Limb (tissue), 2 donors: ENCODE data around the gene CLEC16A.
A peak's percentile ranks its signal among the peaks of the same experiment; 100 is the strongest.

ENCODE experiments used
- DNase-seq, 2 donors: peaks; one replicate each; pipeline ENCODE4 v3.0.0-alpha.2; 2016; ENCODE audit errors: extremely low spot score in 2 of 2

Gene CLEC16A

GRCh38 chr16:10939649-10940234 lies 4.6 kb upstream of the CLEC16A start:
- no peak for DNase-seq

DNA sequence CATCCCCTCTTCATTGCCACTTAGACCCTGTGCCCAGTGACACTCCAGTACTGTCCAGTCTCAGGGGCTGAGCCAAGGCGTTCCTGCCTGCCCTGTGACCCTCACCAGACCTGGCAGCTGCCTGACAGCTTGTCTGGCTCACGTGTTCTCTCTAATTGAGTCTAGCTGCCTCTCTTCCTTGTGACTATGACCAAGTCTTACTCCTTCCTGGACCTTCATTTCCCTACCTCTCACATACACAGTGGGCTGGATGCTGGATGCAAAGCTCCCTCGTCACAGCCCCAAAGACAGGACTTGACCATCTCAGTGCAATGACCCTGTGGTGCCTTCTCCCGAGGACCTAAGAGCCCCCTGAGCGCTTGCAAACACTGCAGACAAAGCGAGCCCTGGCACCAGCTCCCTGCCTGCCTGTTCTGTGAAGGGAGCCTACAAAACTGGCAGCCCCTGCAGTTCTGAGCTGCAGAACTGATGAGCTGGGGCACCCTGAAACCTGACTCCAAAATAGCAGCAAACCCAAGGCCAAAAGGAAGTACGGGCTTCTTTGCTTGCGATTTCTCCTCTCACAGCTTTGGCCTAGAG lies 3.8 kb upstream of the CLEC16A start:
- DNase-seq, result no peak

GRCh38 chr16:10941127-10941933 lies 3.0 kb upstream of the CLEC16A start:
- DNase-seq, result peak in 1 of 2 donors; percentile 57

DNA sequence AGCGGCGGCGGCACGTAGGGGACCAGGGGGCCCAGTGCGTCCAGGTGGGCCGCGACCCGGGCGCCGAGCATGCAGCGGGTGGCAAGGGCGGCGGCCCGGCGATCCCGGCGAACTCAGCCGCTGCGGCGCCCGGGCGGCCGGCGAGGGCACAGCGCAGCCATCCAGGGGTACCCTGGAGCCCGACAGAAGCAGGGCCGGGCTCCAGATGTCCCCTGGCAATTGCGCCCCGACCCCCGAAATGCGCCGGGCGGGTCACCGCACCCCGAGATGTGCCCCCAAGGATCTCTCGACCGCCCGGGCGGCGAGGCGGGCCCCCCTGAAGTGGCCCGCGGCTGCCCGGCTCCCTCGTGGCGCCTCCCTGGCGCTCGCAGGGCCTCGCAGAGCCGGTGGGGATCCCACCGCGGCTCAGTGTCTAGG lies 2.4 kb upstream of the CLEC16A start:
- DNase-seq, result peak in 1 of 2 donors; percentile 50

- DNase-seq, result peak; percentile 89 to 96
These were observed 1.9 kb upstream of the CLEC16A start, which contains the start of gene DEXI for GRCh38 chr16:10942352-10943063. Gene DEXI, minus strand, starts transcription at chr16:10942468. Its CDS starts 463 bp downstream, at chr16:10942005.

DNA sequence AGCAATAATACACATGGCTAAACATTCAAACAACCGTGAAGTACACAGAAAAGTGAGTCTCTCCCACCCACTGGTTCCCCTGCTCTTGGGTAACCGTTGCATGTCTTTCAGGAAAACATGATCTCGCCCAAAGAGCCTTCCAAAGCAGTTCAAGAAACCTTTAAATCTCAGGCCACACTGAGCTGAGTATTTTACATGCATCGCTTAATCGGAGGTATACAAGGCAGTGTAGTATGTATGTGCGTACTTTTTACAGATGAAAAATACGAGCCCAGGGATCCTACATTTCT lies 1.4 kb upstream of the CLEC16A start:
- DNase-seq, result no peak

DNA sequence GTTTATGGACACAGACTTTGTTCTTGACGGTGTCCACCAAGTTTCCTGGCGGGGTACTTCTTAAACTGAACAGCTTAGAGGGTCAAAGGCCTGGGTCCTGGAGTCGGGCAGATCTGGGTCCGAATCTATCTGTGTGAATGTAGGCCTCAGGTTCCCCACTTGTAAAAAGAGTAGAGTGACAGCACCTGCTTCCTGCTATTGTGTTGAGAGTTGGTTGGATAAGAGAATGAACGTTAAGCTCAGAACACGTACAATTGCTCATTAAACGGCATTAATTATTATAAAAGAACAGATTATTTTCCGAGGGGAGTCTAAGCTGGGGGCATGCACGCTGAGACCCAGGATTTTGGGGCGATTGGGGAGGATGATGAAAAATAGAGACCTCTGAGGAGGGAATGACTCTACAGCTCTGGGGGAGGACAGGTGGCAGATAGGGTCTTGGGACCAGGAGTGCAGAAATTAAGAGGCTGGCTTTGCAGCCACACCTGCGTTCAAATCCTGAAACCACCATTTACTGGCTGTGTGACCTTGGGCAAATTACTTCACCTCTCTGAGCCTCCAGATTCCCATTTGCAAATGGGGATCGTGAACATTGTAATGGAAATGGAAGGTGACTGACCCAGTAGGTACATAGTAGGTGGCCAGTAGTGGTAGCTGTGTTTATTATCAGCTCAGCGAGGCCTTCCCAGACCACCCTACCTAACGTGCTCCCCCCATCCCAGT lies 862 bp downstream of the CLEC16A start:
- DNase-seq, result no peak

GRCh38 chr16:10946308-10946707 lies 1.9 kb downstream of the CLEC16A start:
- DNase-seq, result no peak

- no peak for DNase-seq
These were observed 2.9 kb downstream of the CLEC16A start for GRCh38 chr16:10947211-10947787.

DNA sequence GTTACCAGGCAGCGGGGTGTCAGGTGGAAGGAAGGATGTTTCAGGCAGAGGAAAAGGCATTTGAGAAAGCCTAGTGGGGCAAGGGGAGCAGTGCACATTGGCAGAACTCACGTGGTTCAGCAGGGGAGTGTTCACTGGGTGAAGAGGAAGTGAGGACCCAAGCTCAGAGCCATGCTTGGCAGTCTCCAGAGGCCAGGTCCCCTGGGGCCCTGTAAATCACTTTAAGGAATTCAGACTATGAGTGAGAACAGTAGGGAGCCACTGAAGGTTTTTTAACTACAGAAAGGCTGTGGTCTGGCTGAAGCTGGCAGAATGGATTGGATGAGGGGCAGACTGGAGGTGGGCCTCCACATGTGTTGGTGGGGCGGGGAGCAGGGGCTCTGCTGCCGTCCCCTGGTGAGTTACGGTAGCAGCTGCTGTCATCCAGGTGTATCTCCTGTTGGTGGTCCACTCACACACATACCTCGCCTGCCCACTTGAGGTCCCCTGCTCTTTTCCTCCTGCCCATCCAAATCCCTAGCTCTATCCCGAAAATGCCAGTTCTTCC lies 5.1 kb downstream of the CLEC16A start:
- no peak for DNase-seq

DNA sequence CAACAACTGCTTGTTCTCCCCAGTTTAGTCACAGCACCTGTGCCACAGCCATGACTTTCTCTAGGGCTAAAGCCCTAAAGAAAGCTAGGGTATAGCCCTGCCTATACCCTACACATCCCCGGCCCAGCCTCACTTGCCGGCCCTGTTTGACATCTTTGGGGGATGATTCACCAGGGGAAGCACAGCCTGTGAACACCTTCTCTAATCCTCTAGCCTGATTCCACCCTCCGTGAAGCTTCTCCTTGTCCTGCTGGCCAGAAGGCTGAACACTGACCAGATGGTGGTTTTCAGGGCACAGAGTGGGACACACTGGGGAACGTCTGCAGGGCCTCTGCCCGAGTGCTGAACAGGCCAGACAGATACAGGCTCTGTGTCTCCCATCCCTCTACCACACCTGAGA lies 6.0 kb downstream of the CLEC16A start:
- no peak for DNase-seq

DNA sequence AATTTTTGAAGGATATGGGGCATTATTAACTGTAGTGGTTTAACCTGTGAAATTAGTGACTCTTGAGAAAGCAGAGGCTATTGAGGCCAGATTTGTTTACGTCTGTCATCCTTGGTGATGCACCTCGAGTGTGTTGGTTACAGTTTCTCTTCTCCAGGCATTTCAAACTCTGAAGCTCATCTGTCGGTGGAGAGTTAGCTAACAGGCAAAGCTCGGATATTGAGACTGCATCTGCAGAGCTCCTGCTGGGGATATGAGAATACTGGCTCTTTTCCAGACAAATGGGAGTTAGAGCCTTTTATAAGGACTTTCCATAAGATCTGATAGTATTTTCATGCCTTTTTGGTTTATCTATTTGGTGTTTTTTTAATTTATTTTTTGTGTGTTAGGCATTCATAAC lies 6.7 kb downstream of the CLEC16A start:
- peak in 1 of 2 donors; percentile 30 for DNase-seq

DNA sequence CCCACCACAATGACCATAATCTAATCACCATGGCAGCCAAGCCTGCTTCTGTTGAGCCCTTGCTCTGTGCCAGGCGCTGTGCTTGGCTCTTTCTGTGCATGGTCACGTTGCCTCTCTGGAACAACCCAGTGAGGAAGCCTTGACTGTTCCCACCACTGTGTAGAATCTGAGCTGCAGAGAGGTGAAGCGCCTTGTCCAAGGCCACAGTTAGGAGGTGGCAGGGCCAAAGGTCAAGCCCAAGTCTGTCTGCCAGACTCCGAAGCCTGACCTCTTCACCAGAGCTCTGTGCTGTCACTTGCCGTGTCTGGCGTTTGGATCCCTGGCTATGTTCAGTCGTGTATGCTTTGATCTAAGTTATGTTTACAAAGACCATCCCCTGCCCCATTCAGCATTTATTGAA lies 10.5 kb downstream of the CLEC16A start:
- DNase-seq, result no peak

DNA sequence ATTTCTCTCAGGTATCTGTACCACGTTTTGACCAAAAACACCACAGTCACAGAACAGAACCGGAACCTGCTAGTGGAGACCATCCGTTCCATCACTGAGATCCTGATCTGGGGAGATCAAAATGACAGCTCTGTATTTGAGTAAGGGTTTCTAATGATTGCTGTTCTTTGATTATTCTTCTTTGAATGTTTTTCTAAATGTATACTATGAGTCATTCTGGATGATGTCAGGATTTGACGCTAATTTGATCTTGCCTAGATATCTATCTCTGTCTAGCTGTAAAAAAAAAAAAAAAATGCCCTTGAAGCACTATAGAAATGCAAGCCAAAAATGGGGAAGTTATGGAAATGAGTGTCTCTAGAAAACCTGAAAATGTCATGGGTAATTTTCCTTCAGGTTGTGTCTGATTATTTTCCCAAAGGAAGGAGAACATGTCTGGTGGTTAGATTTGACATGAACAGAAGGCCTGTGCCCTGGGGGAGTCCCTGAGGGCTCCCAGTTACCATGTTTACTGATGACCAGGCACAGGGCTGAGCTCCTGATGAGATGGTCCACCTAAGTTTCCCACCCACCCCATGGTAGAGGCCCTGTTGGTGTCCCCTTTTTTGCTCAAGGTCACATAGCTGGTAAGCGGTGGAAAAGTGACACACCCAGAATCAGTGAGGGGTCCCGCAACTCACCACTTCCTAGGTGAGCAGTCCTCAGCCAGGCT lies 13.6 kb downstream of the CLEC16A start:
- no peak for DNase-seq

GRCh38 chr16:10959161-10959560 lies 14.8 kb downstream of the CLEC16A start:
- DNase-seq, result no peak

- DNase-seq, result no peak
These were observed 16.9 kb downstream of the CLEC16A start for GRCh38 chr16:10961231-10961630.

DNA sequence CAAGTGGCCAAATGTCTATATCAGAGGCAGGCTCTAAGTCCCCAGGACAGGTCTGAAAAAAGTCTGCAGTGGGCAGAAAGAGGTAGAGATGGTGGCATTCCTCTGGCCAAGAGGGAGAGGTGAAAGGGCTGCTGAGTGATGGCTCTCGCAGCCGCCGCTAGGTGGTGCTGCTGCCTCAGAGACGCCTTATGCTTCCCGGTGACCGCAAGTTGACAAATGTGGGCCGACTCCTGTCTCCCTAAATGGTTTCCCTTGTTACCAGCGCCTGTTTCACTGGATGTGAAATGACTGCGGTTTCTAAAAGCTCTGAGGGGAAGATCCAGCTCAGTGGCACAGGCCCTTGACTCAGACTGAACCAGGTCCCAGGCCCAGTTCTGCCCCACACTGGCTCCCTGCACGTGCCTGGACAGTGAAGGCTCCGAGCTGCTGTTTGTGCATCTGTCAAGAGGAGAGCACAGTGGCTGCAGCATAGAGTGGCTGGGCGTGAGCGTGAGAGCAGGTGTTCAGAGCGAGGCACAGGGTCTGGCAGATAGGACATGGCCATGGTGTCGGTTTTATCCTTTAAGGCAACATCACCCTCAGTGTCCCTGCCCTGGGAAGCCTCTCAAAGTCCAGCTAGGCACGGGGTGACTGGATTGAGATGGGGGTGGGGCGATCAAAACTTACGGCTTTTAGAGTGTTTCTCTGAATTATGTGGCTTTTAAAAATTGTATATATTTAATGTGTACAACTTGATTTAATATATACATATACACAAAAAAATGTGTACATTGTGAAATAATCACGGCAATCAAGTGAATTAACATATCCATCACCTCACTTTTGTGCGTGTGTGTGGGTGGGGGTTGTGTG lies 19.9 kb downstream of the CLEC16A start:
- DNase-seq, result peak; percentile 84 to 91

- no peak for DNase-seq
These were observed 20.5 kb downstream of the CLEC16A start for GRCh38 chr16:10964891-10965326.

GRCh38 chr16:10965440-10966061 lies 21.2 kb downstream of the CLEC16A start:
- DNase-seq, result no peak
